ENCODE data around the gene GRIPAP1.

The GRIPAP1 gene

DNA sequence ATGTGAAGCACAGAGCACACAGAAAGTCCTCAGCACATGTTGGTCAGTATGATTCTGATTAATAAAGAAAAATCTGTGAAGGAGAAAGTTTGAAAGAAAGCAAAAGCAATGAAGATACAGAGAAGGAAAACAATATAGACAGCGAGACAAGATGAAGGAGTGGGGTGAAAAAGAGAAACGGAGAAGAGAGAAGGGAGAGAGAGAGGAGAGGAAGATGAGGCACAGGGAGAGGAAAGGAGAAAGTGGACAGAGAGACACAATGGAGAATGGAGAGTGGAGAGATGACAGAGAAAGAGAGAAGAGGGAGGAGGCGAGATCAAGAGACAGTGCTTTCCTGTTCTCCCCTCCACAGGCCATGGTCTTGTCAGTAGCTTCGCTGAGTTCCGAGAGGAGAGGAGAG lies 26.5 kb downstream of the GRIPAP1 start:
- DNase-seq, result no peak
- no peaks in the 10 kb centered on the region for H3K4me1 ChIP-seq (ENCODE audit: low read length)
- TF ChIP-seq, protein P1, sequence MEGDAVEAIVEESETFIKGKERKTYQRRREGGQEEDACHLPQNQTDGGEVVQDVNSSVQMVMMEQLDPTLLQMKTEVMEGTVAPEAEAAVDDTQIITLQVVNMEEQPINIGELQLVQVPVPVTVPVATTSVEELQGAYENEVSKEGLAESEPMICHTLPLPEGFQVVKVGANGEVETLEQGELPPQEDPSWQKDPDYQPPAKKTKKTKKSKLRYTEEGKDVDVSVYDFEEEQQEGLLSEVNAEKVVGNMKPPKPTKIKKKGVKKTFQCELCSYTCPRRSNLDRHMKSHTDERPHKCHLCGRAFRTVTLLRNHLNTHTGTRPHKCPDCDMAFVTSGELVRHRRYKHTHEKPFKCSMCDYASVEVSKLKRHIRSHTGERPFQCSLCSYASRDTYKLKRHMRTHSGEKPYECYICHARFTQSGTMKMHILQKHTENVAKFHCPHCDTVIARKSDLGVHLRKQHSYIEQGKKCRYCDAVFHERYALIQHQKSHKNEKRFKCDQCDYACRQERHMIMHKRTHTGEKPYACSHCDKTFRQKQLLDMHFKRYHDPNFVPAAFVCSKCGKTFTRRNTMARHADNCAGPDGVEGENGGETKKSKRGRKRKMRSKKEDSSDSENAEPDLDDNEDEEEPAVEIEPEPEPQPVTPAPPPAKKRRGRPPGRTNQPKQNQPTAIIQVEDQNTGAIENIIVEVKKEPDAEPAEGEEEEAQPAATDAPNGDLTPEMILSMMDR (IDR thresholded peaks at IDR 0.05; ENCODE audit: low read length), result no peak
- no peak for TF ChIP-seq EZH2 (optimal IDR thresholded peaks at IDR 0.05; ENCODE audit: low read depth, low read length)
- no peak for TF ChIP-seq EZH2phosphoT487 (IDR thresholded peaks at IDR 0.05; ENCODE audit: low read length)
- H3K36me3 ChIP-seq (replicated peaks; ENCODE audit: insufficient read depth, low read length), result no peaks in the 10 kb centered on the region
- H3K27me3 ChIP-seq (replicated peaks; ENCODE audit: insufficient read depth, low read length), result no peaks in the 10 kb centered on the region
- H4K20me1 ChIP-seq (ENCODE audit: insufficient read depth, low read length), result no peaks in the 10 kb centered on the region
- no peak overlapping the region for H3K27ac ChIP-seq (ENCODE audit: low read length)
- H3K9me3 ChIP-seq (replicated peaks; ENCODE audit: insufficient read depth, low read length), result no peaks in the 10 kb centered on the region
- H3K4me3 ChIP-seq (ENCODE audit: low read length), result no peak overlapping the region
- H3K9me2 ChIP-seq (replicated peaks; ENCODE audit: insufficient read depth, low read length), result no peaks in the 10 kb centered on the region
- no peaks in the 10 kb centered on the region for H3F3A ChIP-seq (ENCODE audit: insufficient read depth, low read length)
- no peak overlapping the region for H3K4me2 ChIP-seq (ENCODE audit: low read depth, low read length)
- H3K79me2 ChIP-seq (ENCODE audit: low read length), result no peaks in the 10 kb centered on the region
- no peak overlapping the region for H2AFZ ChIP-seq (ENCODE audit: low read length)
- no peak overlapping the region for H3K9ac ChIP-seq (ENCODE audit: low read length)

DNA sequence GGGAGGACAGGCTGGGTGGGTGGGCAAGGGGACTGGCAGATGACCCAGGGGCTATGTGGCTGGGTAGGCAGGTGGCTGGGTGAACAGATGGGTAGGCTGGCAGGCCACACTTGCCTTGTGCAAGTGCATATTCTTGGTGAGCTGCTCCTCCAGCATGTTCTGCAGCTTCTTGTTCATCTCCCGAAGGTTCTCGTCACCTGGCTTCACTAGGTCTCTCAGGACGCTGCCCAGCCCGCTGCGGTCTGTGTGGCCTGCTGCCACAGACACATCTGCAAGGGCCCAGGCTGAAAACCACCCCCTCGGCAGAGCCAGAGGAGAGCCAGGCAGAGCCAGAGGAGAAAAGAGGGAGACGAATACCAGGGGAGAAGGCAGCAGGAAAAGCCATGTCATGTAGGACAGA lies 27.0 kb downstream of the GRIPAP1 start:
- H3K27me3 ChIP-seq (replicated peaks; ENCODE audit: insufficient read depth, low read length), result no peaks in the 10 kb centered on the region
- no peaks in the 10 kb centered on the region for H3K9me2 ChIP-seq (replicated peaks; ENCODE audit: insufficient read depth, low read length)
- H3K9me3 ChIP-seq (replicated peaks; ENCODE audit: insufficient read depth, low read length), result no peaks in the 10 kb centered on the region
- no peak for DNase-seq
- H3F3A ChIP-seq (ENCODE audit: insufficient read depth, low read length), result no peaks in the 10 kb centered on the region
- H3K9ac ChIP-seq (ENCODE audit: low read length), result no peak overlapping the region
- H3K27ac ChIP-seq (ENCODE audit: low read length), result no peak overlapping the region
- H3K79me2 ChIP-seq (ENCODE audit: low read length), result no peaks in the 10 kb centered on the region
- no peak overlapping the region for H3K4me2 ChIP-seq (ENCODE audit: low read depth, low read length)
- no peak overlapping the region for H2AFZ ChIP-seq (ENCODE audit: low read length)
- H3K4me3 ChIP-seq (ENCODE audit: low read length), result no peak overlapping the region
- no peaks in the 10 kb centered on the region for H4K20me1 ChIP-seq (ENCODE audit: insufficient read depth, low read length)
- no peak for TF ChIP-seq EZH2 (optimal IDR thresholded peaks at IDR 0.05; ENCODE audit: low read depth, low read length)
- TF ChIP-seq EZH2phosphoT487 (IDR thresholded peaks at IDR 0.05; ENCODE audit: low read length), result no peak
- TF ChIP-seq, protein P1 (IDR thresholded peaks at IDR 0.05; ENCODE audit: low read length), result no peak
- H3K36me3 ChIP-seq (replicated peaks; ENCODE audit: insufficient read depth, low read length), result no peaks in the 10 kb centered on the region
- H3K4me1 ChIP-seq (ENCODE audit: low read length), result no peaks in the 10 kb centered on the region

DNA sequence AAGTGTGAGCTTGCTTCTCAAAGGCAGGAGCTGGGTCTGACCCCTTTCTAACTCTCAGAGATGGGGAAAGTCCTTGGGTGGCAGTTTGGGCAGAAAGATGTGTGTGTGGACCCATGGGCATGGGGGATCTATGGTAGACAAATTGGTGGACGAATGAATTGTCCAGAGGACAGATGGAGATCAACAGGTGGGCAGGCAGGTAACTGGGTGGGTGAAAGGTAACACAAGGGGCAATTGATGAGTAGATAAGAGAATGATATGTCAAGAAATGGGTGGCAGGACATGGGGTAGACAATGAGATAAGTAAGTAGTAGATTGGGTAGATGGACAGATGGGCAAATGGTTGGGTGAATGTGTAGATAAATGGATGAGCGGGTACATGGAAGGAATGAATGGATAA lies 27.5 kb downstream of the GRIPAP1 start:
- no peak for DNase-seq
- H3K27me3 ChIP-seq (replicated peaks; ENCODE audit: insufficient read depth, low read length), result no peaks in the 10 kb centered on the region
- H3K4me1 ChIP-seq (ENCODE audit: low read length), result no peaks in the 10 kb centered on the region
- no peak overlapping the region for H3K4me3 ChIP-seq (ENCODE audit: low read length)
- no peak overlapping the region for H3K4me2 ChIP-seq (ENCODE audit: low read depth, low read length)
- H3K9ac ChIP-seq (ENCODE audit: low read length), result no peak overlapping the region
- TF ChIP-seq EZH2 (optimal IDR thresholded peaks at IDR 0.05; ENCODE audit: low read depth, low read length) (no peak), EZH2phosphoT487 (IDR thresholded peaks at IDR 0.05; ENCODE audit: low read length) (no peak)
- TF ChIP-seq, protein P1 (IDR thresholded peaks at IDR 0.05; ENCODE audit: low read length), result no peak
- H3K27ac ChIP-seq (ENCODE audit: low read length), result no peak overlapping the region
- H2AFZ ChIP-seq (ENCODE audit: low read length), result no peak overlapping the region
- no peaks in the 10 kb centered on the region for H3F3A ChIP-seq (ENCODE audit: insufficient read depth, low read length)
- no peaks in the 10 kb centered on the region for H3K79me2 ChIP-seq (ENCODE audit: low read length)
- no peaks in the 10 kb centered on the region for H3K36me3 ChIP-seq (replicated peaks; ENCODE audit: insufficient read depth, low read length)
- H4K20me1 ChIP-seq (ENCODE audit: insufficient read depth, low read length), result no peaks in the 10 kb centered on the region
- no peaks in the 10 kb centered on the region for H3K9me3 ChIP-seq (replicated peaks; ENCODE audit: insufficient read depth, low read length)
- no peaks in the 10 kb centered on the region for H3K9me2 ChIP-seq (replicated peaks; ENCODE audit: insufficient read depth, low read length)

Measured in MM.1S (cell line).